Measurements from ENCODE around the gene GLDN. TPM values are rescaled to one million over a fixed set of nuclear protein-coding genes. Genes with fewer than 3 reads are reported as not detected.

Gene GLDN
- total and polyA plus RNA-seq, 10 of the 15 experiments (the other 5 are each of a cell fraction or from before 2014, with no cell fraction given) = 0.13 TPM; not detected in 9

DNA sequence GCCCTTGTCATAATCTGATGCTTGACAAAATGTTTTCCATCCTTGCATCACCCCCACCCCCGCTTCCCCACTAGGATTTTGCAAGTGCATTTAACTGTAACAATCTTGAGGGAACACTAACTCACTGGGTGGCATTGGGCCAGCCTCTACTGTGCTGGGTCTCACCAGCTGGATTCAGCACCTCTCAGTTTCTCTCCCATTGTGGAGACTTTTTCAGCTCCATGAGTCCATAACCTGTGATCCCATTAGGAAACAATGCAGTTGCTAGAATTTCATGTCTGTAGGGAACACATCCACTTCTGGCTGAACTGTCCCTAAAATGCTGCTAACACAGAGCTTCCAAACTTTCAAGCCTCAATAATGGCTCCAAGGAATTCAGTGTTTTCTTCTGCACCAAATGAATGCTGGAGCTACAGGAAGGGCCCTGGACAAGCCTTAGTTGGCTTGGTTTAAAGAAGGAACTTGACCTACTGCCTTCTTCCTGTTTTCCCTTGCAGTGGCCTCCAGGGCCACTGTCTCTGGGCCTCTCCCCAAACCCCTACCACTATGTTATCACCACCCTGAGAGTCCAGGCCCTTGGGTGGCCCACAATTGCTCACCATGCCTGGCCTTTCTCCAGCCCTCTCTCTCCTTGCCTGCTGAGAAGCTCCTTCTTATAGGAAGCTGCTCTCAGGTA is 18.7 kb upstream of the GLDN start (continued):
- TF ChIP-seq DPF2 (IDR thresholded peaks at IDR 0.05) (no peak), MTA2 (IDR thresholded peaks at IDR 0.05; ENCODE audit: low read depth) (no peak), EP300 (IDR thresholded peaks at IDR 0.05; ENCODE audit: borderline replicate concordance in 1 of 2, control insufficient read depth in 1 of 2, low read depth in 2 of 2, low read length in 2 of 2) (no peak), TAF1 (IDR thresholded peaks at IDR 0.05; ENCODE audit: borderline replicate concordance, low read depth, low read length) (no peak), BCL11A (IDR thresholded peaks at IDR 0.05; ENCODE audit: low read depth, low read length) (no peak), SMARCA5 (IDR thresholded peaks at IDR 0.05) (no peak), RELA (IDR thresholded peaks at IDR 0.05; ENCODE audit: borderline replicate concordance, partially characterized antibody) (no peak)
- TF ChIP-seq, protein P1, sequence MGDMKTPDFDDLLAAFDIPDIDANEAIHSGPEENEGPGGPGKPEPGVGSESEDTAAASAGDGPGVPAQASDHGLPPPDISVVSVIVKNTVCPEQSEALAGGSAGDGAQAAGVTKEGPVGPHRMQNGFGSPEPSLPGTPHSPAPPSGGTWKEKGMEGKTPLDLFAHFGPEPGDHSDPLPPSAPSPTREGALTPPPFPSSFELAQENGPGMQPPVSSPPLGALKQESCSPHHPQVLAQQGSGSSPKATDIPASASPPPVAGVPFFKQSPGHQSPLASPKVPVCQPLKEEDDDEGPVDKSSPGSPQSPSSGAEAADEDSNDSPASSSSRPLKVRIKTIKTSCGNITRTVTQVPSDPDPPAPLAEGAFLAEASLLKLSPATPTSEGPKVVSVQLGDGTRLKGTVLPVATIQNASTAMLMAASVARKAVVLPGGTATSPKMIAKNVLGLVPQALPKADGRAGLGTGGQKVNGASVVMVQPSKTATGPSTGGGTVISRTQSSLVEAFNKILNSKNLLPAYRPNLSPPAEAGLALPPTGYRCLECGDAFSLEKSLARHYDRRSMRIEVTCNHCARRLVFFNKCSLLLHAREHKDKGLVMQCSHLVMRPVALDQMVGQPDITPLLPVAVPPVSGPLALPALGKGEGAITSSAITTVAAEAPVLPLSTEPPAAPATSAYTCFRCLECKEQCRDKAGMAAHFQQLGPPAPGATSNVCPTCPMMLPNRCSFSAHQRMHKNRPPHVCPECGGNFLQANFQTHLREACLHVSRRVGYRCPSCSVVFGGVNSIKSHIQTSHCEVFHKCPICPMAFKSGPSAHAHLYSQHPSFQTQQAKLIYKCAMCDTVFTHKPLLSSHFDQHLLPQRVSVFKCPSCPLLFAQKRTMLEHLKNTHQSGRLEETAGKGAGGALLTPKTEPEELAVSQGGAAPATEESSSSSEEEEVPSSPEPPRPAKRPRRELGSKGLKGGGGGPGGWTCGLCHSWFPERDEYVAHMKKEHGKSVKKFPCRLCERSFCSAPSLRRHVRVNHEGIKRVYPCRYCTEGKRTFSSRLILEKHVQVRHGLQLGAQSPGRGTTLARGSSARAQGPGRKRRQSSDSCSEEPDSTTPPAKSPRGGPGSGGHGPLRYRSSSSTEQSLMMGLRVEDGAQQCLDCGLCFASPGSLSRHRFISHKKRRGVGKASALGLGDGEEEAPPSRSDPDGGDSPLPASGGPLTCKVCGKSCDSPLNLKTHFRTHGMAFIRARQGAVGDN (IDR thresholded peaks at IDR 0.05) = no peak

DNA sequence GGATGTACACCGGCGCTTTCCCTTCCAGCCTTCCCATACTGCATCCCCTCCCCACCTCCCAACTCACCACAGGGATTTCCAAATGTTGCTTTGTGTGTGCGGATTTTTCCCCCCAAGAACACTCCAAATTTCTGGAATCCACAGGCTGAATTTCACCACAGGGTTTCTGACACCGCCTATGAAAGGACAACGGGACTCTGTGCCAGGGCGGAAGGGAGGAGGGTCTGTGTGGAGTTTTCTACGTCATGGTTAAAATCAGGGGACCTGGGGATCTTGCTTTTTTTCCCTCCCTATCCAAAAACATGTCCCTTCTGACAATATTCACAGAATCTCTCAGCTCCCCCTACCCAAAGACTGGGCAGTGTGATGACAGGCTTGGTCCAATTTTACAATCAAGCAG is 17.7 kb upstream of the GLDN start:
- no peak overlapping the region for H3K4me3 ChIP-seq
- no peak for ATAC-seq
- no peak for DNase-seq (ENCODE audit: low read depth, low spot score)
- no peak overlapping the region for H3K4me2 ChIP-seq (ENCODE audit: control insufficient read depth, insufficient read depth)
- SMC1A ChIA-PET (ENCODE audit: uncharacterized antibody, unreplicated experiment) = no interaction called here
- RAD21 ChIA-PET (ENCODE audit: unreplicated experiment) = no interaction called here
- intact Hi-C loops (cut with micrococcal nuclease; ENCODE audit: unreplicated experiment) (no loop called here), in situ Hi-C loops (cut with MboI) (no loop called here)
- no TSS peak for BruUV-seq (replicated peaks)
- H3K79me2 ChIP-seq (ENCODE audit: control insufficient read depth, insufficient read depth, low read length) = no peaks in the 10 kb centered on the region
- no peak overlapping the region for H3K27ac ChIP-seq (ENCODE audit: control insufficient read depth, insufficient read depth)
- no peaks in the 10 kb centered on the region for H3K9me3 ChIP-seq (replicated peaks; ENCODE audit: control insufficient read depth, insufficient read depth, low read length)
- H3K36me3 ChIP-seq (ENCODE audit: control insufficient read depth in 2 of 2, insufficient read depth in 2 of 2, low read length in 1 of 2) = no peaks in the 10 kb centered on the region
- POLR2A ChIA-PET = no interaction called here
- H2AFZ ChIP-seq (ENCODE audit: control insufficient read depth, low read depth, low read length) = no peak overlapping the region
- H3K9ac ChIP-seq (ENCODE audit: control insufficient read depth, insufficient read depth, low read length) = no peak overlapping the region
- H4K20me1 ChIP-seq (ENCODE audit: control insufficient read depth, insufficient read depth) = no peaks in the 10 kb centered on the region; the same call in 1 of the 2 replicates
- H3K4me1 ChIP-seq (ENCODE audit: control insufficient read depth, insufficient read depth, low read length) = no peaks in the 10 kb centered on the region
- H3K27me3 ChIP-seq (replicated peaks in 1 of 2; ENCODE audit: control insufficient read depth in 2 of 2, insufficient read depth in 2 of 2, low read length in 1 of 2) = peaks cover 6% of the 10 kb centered on the region in 2 experiments
- WGBS (ENCODE audit: insufficient coverage, insufficient replicate concordance, low lambda C conversion rate, missing lambda C conversion rate) = 40% methylated on average over 7 of the region's 7 CpGs
- CTCF ChIA-PET = no interaction called here
- FAIRE-seq = no peak
- no peak for TF ChIP-seq TCF3 (IDR thresholded peaks at IDR 0.05; ENCODE audit: borderline replicate concordance, insufficient read depth, low read depth, low read length)
- TF ChIP-seq KLF5 (IDR thresholded peaks at IDR 0.05; ENCODE audit: partially characterized antibody) = no peak
- no peak for TF ChIP-seq RBBP5 (conservative IDR thresholded peaks at IDR 0.05)
- TF ChIP-seq ZBED1 (IDR thresholded peaks at IDR 0.05; ENCODE audit: borderline replicate concordance) = no peak
- no peak for TF ChIP-seq LARP7 (IDR thresholded peaks at IDR 0.05)
- TF ChIP-seq ESRRA (IDR thresholded peaks at IDR 0.05; ENCODE audit: low read length) = no peak
- TF ChIP-seq CBX3 (IDR thresholded peaks at IDR 0.05; ENCODE audit: borderline replicate concordance, low read depth) = no peak
- no peak for TF ChIP-seq MXI1 (IDR thresholded peaks at IDR 0.05; ENCODE audit: low read depth, low read length)
- TF ChIP-seq FOXK2 (IDR thresholded peaks at IDR 0.05) = no peak
- TF ChIP-seq, protein P2, sequence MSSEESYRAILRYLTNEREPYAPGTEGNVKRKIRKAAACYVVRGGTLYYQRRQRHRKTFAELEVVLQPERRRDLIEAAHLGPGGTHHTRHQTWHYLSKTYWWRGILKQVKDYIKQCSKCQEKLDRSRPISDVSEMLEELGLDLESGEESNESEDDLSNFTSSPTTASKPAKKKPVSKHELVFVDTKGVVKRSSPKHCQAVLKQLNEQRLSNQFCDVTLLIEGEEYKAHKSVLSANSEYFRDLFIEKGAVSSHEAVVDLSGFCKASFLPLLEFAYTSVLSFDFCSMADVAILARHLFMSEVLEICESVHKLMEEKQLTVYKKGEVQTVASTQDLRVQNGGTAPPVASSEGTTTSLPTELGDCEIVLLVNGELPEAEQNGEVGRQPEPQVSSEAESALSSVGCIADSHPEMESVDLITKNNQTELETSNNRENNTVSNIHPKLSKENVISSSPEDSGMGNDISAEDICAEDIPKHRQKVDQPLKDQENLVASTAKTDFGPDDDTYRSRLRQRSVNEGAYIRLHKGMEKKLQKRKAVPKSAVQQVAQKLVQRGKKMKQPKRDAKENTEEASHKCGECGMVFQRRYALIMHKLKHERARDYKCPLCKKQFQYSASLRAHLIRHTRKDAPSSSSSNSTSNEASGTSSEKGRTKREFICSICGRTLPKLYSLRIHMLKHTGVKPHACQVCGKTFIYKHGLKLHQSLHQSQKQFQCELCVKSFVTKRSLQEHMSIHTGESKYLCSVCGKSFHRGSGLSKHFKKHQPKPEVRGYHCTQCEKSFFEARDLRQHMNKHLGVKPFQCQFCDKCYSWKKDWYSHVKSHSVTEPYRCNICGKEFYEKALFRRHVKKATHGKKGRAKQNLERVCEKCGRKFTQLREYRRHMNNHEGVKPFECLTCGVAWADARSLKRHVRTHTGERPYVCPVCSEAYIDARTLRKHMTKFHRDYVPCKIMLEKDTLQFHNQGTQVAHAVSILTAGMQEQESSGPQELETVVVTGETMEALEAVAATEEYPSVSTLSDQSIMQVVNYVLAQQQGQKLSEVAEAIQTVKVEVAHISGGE (CRISPR knock-in tag; IDR thresholded peaks at IDR 0.05) = no peak
